ENCODE measurements around the gene COMT. TPM values are rescaled to one million over a fixed set of nuclear protein-coding genes. Genes with fewer than 3 reads are reported as not detected.

COMT gene
- total RNA-seq, 1 donor from 2014 or later = 49.0 TPM

DNA sequence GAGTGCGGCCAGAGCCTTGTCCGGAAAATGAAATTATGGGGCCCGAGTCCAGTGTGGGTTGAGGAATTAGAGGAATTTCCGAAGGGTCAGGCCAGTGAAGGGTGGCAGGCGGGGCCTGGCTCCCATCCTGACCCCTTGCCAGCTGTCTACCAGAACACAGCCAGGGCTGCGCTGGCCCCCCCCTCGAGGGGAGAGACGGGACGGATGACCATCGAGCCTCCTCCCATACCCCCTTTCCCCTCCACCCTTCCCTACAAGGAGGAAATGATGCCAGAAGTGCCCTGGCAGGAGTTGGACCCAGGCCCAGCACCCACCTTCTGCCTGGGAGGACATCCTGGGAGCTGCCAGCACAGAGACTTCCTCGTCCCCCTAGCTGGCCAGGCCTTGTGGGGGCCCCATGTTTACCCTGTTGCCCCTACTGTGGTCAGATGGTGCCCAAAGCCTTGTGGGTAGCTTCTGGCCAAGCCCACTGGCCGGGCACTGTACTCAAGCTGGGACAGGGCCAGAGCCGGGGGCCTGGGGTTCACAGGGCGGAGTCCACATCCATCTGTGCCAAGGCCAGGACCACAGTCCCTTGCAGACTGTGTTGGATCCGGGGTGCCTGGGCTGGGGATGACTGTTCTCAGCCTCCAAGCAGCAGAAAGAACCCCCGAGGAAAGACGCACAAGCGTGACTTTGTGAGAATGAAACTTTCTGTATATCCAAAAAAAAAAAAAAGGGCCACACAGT is 54.2 kb downstream of the COMT start:
- Mint-ChIP-seq H3K27me3 (ENCODE audit: unreplicated experiment) (peaks cover 11% of the 10 kb centered on the region), H3K27ac (ENCODE audit: unreplicated experiment) (peak overlapping the region; percentile 52), H3K4me1 (ENCODE audit: unreplicated experiment) (peaks cover 6% of the 10 kb centered on the region)

DNA sequence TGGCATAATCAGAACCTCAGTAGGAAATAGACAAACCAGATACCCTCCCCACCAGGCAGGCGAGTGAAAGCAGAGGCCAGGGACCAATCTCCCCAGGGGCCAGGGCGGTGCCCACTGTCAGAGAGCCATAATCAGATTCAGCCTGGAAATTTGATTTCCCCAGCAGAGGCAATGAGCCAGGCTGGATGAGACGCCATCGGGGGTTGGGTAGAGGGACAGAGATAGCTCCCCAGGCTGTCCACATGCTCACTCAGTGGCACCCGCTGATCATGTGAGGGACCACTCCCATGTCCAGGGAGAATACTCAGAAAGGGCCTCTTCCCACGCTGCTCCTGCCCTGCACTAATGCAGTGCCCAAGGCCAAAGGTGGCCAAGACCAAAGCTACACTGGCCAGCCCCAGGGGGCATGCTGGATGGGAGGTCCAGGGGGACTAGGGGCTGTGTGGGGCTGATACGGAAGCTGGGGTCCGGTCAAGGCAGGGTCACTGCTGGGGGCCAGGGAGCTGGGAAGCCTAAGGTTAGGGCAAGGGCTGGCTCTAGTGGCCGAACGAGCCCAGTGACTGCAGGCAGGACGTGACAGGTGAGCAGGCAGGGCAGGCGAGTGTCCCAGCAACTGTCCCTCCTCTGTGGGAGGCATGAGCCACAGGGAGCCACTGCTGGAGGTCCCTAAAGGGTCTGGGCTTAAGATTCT is 55.3 kb downstream of the COMT start:
- Mint-ChIP-seq H3K4me3 (ENCODE audit: unreplicated experiment) (no peak overlapping the region), H3K4me1 (ENCODE audit: unreplicated experiment) (peaks cover 6% of the 10 kb centered on the region), H3K27ac (ENCODE audit: unreplicated experiment) (peak overlapping the region; percentile 52), H3K36me3 (ENCODE audit: low read depth, unreplicated experiment) (peaks cover 3% of the 10 kb centered on the region), H3K9me3 (ENCODE audit: unreplicated experiment) (no peaks in the 10 kb centered on the region), H3K27me3 (ENCODE audit: unreplicated experiment) (peaks cover 11% of the 10 kb centered on the region)
- TF ChIP-seq, protein P1, sequence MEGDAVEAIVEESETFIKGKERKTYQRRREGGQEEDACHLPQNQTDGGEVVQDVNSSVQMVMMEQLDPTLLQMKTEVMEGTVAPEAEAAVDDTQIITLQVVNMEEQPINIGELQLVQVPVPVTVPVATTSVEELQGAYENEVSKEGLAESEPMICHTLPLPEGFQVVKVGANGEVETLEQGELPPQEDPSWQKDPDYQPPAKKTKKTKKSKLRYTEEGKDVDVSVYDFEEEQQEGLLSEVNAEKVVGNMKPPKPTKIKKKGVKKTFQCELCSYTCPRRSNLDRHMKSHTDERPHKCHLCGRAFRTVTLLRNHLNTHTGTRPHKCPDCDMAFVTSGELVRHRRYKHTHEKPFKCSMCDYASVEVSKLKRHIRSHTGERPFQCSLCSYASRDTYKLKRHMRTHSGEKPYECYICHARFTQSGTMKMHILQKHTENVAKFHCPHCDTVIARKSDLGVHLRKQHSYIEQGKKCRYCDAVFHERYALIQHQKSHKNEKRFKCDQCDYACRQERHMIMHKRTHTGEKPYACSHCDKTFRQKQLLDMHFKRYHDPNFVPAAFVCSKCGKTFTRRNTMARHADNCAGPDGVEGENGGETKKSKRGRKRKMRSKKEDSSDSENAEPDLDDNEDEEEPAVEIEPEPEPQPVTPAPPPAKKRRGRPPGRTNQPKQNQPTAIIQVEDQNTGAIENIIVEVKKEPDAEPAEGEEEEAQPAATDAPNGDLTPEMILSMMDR (IDR thresholded peaks at IDR 0.05; ENCODE audit: unreplicated experiment) = no peak
- no peak for DNase-seq (ENCODE audit: low spot score)

More for the DNA sequence above, 54.2 kb downstream of the COMT start:
- no peaks in the 10 kb centered on the region for H3K9me3 Mint-ChIP-seq (ENCODE audit: unreplicated experiment)
- H3K4me3 Mint-ChIP-seq (ENCODE audit: unreplicated experiment) = no peak overlapping the region
- H3K36me3 Mint-ChIP-seq (ENCODE audit: low read depth, unreplicated experiment) = no peaks in the 10 kb centered on the region
- TF ChIP-seq, protein P1 (IDR thresholded peaks at IDR 0.05; ENCODE audit: unreplicated experiment) = no peak
- no peak for DNase-seq (ENCODE audit: low spot score)

DNA sequence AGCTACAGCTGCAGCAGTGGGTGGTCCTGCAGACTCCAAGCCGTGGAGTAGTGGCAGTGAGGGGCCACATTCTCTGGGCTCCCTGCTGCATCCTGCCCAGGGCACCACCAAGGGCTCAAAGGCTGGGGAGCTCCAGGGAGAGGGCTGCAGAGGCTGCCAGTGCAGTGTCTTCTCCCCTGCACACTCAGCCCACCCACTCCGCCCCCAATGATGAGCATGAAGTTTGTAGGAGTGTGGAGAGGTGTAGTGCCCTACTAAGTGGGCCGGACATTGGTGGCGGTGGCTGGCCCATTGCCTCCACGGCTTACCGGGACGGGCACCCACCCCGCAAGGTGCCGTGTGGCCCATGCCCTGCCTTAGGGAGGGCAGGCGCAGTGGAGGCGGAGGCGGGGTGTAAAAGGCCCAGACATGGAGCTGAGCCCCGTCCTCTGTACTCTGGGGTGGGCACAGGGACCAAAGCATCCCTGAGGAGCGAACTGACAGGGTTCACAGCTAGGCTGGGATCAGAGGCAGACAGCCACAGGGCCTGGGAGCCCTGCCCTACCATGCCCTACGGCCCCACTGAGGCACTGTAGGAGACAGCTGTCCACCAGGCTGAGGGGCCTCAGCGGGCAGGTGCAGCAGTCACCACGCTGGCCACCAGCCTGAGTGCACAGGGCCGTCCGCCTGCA is 56.1 kb downstream of the COMT start:
- peaks cover 4% of the 10 kb centered on the region for H3K36me3 Mint-ChIP-seq (ENCODE audit: low read depth, unreplicated experiment)
- H3K9me3 Mint-ChIP-seq (ENCODE audit: unreplicated experiment) = no peaks in the 10 kb centered on the region
- H3K27me3 Mint-ChIP-seq (ENCODE audit: unreplicated experiment) = peaks cover 14% of the 10 kb centered on the region
- no peak overlapping the region for H3K4me3 Mint-ChIP-seq (ENCODE audit: unreplicated experiment)
- TF ChIP-seq, protein P1 (IDR thresholded peaks at IDR 0.05; ENCODE audit: unreplicated experiment) = no peak
- H3K27ac Mint-ChIP-seq (ENCODE audit: unreplicated experiment) = no peak overlapping the region
- no peak for DNase-seq (ENCODE audit: low spot score)
- H3K4me1 Mint-ChIP-seq (ENCODE audit: unreplicated experiment) = peaks cover 11% of the 10 kb centered on the region

DNA sequence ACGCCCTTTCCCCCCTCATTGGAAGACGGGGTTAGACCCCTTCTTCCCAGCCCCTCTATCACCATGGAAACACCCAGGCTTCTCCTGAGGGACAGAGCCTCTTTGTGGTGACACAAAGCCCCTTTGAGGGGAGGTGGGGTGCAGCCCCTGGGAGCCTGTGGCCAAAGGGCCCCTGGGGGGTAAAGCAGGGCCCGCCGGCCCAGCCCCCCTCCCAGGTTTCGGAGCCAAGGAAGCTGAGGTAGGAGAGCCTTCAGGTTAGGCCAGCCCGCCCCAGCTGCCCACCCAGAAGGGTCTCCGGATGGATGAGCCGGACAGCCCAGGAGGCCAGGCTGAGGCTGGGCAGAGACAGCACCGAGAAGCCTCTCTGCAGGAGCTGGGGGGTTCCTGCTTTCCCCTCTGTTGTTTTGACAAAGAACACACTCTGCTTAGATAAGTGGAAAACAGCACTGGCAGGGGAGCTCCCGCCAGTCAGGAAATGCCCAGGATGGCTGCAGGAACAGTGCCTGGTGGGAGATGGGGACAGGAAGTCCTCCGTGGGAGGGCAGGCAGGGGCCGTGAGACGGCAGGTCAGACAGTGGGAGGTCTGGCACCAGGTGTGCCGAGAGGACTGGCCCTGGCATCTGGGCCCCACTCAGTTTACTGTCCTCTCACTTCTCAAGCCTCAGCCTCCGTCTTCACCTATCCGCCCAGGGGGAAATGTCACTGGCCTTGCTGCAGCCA is 56.8 kb downstream of the COMT start:
- peaks cover 4% of the 10 kb centered on the region for H3K36me3 Mint-ChIP-seq (ENCODE audit: low read depth, unreplicated experiment)
- peaks cover 17% of the 10 kb centered on the region for H3K27me3 Mint-ChIP-seq (ENCODE audit: unreplicated experiment)
- H3K4me3 Mint-ChIP-seq (ENCODE audit: unreplicated experiment) = no peak overlapping the region
- peaks cover under 1% of the 10 kb centered on the region for H3K9me3 Mint-ChIP-seq (ENCODE audit: unreplicated experiment)
- DNase-seq (ENCODE audit: low spot score) = no peak
- H3K27ac Mint-ChIP-seq (ENCODE audit: unreplicated experiment) = peak overlapping the region; percentile 57
- TF ChIP-seq, protein P1 (IDR thresholded peaks at IDR 0.05; ENCODE audit: unreplicated experiment) = no peak
- peaks cover 11% of the 10 kb centered on the region for H3K4me1 Mint-ChIP-seq (ENCODE audit: unreplicated experiment)
